Panc1 (cell line): ENCODE results near the gene MX1.

Experiments used
- POLR2AphosphoS5 ChIP-seq: IDR thresholded peaks from 2 replicates; pipeline ENCODE4 v1.6.1; 2012; ENCODE audit warnings: mild to moderate bottlenecking, low read depth, low read length, moderate library complexity
- REST ChIP-seq, 2 experiments: IDR thresholded peaks; 2 replicates each; pipeline ENCODE4 v1.6.1; 2011 to 2012; ENCODE audit warnings: low read depth in 2 of 2, control low read depth in 1 of 2, low read length in 1 of 2, mild to moderate bottlenecking in 1 of 2, moderate library complexity in 1 of 2; ENCODE audit not compliant: insufficient read depth in 1 of 2
- SIN3A ChIP-seq: IDR thresholded peaks from 2 replicates; pipeline ENCODE4 v1.6.1; 2012; ENCODE audit warnings: low read depth, mild to moderate bottlenecking, low read length, moderate library complexity, borderline replicate concordance; ENCODE audit not compliant: insufficient read depth
- TCF7L2 ChIP-seq: IDR thresholded peaks from 2 replicates; pipeline ENCODE4 v1.6.1; 2011; ENCODE audit warnings: mild to moderate bottlenecking, low read depth, low read length, inconsistent platforms
- TF ChIP-seq, protein P1 (sequence below): fragments of 450-650 bp; IDR thresholded peaks from 2 replicates; pipeline ENCODE4 v1.5.1; 2017; ENCODE audit warnings: mild to moderate bottlenecking

DNA sequence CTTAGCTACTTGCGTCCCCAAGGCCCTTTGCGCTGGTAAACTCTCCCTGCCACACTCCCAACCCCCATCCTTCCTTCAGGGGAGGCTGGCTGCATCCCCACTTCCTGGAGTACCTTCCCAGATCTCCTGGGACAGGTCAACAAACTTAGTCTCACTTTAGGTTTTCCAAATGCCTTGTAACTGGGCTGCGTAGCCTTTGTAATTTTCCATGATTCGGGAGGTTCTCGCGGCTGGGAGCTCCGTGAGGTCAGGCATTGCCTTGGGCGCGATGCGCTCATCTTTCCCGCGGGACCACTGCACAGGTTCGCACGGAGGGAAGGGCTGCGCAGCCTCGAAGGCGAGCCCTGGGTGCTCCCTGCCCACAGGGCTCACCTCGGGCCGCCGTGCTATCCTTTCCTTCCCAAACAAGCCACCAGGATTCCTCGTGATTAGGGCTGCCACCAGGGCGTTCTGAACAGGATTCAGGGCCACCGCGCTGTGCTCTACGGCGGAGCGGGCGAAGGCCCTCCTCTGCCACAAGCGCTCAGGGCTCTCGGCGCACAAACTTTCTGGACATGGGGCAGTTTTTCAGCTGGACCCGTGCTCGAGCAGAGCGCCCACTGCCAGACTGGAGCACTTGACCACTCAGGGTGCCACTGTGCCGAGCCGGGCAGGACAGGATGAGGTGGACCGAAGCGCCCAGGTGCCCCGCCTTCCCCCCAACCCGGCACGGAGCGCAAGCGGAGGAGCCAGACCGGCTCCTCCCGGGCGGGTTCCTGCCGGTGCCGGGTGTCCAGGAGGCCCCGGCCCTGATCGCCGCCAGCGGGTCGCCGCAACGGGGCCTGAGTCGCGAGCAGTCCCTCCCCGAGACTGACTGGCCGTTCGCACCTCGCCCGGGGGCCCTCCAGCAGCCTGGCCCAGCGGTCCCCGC lies 80.8 kb downstream of the MX1 start:
- TF ChIP-seq, protein P1, sequence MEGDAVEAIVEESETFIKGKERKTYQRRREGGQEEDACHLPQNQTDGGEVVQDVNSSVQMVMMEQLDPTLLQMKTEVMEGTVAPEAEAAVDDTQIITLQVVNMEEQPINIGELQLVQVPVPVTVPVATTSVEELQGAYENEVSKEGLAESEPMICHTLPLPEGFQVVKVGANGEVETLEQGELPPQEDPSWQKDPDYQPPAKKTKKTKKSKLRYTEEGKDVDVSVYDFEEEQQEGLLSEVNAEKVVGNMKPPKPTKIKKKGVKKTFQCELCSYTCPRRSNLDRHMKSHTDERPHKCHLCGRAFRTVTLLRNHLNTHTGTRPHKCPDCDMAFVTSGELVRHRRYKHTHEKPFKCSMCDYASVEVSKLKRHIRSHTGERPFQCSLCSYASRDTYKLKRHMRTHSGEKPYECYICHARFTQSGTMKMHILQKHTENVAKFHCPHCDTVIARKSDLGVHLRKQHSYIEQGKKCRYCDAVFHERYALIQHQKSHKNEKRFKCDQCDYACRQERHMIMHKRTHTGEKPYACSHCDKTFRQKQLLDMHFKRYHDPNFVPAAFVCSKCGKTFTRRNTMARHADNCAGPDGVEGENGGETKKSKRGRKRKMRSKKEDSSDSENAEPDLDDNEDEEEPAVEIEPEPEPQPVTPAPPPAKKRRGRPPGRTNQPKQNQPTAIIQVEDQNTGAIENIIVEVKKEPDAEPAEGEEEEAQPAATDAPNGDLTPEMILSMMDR, result no peak
- TF ChIP-seq POLR2AphosphoS5 (no peak), SIN3A (no peak), REST (IDR thresholded peaks at IDR 0.05; ENCODE audit: insufficient read depth in 1 of 2, low read depth in 2 of 2, low read length in 1 of 2) (no peak), TCF7L2 (no peak)
